GM21717 (cell line): ENCODE data around the gene MLLT10.
"Not testable (repeated sequence)": the region's sequence is repeated elsewhere in the genome, so short reads cannot be mapped to it uniquely, and the experiment has no call there.

Experiments
- ATAC-seq: cut with Tn5 transposase; IDR thresholded peaks from one replicate; pipeline ENCODE4 v1.9.1; 2021; ENCODE audit warnings: mild to moderate bottlenecking, moderate library complexity; ENCODE audit not compliant: unreplicated experiment

Gene MLLT10

DNA sequence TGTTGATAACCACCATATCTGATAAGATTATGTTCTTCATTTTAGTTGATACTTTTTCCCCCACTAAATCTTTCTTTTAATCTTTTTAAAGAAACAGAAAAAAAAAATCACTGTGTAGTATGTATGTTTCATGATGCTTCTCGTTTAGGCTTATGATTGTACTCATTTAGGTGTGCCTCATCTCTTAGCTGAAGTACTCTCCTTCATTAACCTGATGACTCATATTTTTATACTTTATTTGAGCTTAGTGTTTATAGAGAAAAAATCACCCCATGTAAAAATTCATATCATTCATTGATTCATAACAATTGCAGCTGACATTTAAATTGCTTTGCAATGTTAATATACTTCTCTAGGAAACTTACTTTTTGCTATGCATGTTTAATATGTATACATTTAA lies 158.9 kb downstream of the MLLT10 start:
- no peak for ATAC-seq

DNA sequence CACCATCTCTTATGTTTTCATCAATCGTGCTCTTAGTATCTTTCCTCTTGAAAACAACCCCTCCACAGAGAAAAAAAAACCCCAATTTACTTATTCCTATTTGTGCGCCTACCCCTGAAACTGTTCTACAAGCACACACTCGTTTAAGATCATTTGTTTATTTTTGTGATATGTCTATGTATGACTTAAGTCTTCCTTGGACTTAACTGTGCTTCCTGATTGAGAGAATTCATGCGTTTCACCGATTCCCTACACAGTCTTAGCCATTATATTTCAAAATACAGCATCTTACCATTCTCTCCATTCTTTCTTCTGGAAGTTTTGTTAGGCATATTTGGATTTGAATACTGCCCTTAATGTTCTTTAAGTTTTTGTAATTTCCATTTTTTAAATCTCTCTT lies 159.4 kb downstream of the MLLT10 start:
- ATAC-seq: no peak

DNA sequence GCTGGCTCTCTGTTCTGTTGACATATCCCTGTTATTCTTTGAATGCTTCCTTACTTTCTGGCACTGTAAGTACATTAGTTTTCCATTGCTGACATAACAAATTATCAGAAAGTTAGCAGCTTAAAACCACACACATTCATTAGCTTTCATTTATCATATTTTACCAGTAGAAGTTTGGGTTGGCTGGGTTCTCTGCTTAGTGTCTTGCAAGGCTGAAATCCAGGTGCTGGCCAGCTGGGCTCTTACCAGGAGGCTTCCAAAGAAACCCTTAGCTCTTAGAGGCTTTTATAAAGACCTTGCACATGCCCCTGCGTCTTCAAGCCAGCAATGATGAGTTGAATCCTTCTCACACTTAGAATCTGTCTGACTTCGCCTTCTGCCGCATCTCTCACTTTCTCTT lies 160.6 kb downstream of the MLLT10 start:
- no peak for ATAC-seq

DNA sequence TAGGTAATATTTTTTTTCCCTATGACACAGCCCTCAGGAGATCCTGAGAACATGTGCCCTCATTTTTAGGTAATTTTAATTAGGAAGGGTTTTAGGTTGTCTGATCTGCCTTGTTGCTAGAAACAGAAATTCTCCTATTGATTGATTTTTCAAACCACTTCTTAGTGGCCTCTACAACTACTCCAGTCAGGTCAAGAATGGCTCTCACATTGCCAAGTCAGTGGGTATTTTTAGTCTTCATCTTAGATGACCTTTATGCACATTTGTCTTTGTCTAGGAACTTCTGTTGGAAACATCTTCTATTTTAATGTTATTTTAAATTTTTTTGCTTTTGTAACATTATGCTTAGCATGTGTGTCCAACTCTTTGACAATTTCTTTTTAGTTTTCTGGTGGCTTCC lies 162.3 kb downstream of the MLLT10 start:
- no peak for ATAC-seq

DNA sequence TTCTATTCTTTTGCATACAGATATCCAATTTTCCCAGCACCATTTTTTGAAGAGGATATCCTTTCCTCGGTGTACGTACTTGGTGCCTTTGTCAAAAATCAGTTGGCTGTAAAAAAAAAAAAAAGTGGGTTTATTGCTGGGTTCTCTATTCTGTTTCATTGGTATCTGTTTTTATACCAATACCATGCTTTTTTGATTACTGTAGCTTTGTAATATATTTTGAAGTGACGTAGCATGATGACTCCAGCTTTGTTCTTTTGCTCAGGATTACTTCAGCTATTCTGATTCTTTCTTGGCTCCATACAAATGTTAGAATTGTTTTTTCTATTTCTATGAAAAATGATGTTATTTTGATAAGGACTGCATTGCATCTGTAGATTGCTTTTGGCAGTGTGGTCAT lies 165.5 kb downstream of the MLLT10 start:
- no peak for ATAC-seq

DNA sequence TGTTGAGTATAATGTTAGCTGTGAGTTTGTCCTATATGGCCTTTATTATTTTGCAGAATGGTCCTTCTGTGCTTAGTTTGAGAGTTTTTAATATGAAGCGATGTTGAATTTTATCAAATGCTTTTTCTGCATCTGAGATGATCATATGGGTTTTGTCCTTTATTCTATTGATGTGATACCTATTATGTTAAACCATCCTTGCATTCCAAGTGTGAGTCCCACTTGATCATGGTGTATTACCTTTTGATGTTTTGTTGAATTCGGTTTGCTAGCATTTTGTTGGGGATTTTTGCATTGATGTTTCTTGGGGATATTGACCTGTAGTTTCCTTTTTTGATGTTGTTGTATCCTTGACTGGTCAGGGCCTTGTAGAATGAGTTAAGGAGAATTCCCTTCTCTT lies 166.4 kb downstream of the MLLT10 start:
- no peak for ATAC-seq

DNA sequence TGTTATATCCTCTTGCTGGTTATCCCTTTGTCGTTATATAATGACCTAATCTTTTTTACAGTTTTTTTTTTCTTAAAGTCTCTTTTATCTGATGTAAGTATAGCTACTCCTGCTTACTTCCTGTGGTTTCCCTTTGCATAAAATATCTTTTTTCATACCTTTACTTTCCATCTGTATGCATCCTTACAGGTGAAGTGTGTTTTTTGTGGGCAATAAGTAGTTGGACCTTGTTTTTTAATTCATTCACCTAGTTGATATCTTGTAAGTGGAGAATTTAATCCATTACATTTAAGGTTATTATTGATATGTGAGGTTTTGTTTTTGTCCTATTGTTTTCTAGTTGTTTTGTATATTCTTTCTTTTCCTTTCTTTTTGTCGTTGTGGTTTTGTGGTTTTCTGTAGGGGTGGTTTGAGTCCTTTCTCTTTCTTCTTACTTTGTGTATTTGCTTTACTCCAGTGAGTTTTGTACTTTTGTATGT lies 168.6 kb downstream of the MLLT10 start:
- ATAC-seq: peak; percentile 72

DNA sequence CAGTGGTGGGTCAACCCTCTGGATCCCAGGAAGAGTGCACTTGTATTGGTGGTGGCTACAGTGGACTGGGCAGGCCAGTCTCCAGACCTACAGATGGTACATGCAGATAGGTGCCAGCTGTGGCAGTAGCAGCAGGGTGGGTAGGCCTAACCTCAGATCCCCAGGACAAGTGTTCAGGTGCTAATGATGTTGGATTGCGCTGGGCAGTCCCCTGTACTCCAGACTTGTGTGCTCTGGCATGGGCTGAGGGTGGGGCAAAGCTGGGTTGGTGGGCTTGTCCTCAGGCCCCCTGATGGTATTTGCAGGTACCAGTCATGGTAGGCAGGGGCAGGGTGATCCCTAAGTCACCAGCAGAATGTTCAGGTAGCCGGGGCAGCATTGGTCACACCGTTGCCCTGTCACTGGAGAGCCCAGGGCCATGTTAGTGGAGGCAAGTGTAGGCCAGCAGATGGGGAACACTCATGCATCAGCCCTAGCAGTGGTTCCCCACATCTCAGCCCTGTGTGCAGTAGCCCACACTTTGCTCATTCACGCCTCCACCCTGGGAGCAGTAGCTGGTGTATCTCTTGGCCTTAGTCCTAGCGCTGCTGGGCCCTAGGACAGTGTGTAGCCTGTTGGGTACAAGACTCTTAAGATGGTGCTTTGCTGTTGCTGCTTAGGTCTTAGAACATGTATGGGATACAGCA lies 171.3 kb downstream of the MLLT10 start:
- no peak for ATAC-seq

DNA sequence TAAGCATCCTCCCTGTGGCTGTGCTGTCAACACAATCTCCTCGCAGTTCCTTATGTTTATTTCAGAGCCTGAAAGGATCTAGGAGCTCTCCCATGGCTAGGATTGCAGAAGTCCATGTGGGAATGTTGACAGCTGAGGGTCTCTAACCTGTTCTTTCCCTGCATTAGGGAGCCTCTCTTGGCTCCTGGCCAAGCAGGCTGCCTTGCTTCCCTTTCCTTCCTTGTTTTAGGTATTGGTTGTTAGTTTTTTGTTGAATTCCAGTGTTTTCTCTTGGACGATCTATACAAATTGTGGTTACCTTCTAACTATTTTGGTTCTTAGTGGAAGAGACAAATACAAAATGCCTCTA lies 171.8 kb downstream of the MLLT10 start:
- ATAC-seq: no peak

DNA sequence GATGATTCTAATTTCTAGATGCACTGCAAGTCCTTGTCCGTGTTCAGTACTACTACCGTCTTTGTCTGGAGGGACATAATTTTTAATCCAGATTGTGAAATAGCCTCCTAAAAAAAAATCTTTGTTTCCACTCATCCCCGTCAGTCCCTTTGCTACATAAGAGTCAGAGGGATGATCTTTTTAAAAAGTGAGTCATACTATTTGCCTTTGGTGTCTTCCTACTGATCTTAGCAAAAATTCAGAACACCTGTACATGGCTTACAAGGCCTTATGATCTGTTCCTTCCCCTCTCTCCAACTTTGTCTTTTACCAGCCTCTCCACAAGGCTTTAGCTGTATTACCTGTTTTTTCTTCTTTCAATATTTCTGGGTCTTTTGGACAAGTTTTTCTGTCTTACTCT lies 173.5 kb downstream of the MLLT10 start:
- ATAC-seq: no peak

DNA sequence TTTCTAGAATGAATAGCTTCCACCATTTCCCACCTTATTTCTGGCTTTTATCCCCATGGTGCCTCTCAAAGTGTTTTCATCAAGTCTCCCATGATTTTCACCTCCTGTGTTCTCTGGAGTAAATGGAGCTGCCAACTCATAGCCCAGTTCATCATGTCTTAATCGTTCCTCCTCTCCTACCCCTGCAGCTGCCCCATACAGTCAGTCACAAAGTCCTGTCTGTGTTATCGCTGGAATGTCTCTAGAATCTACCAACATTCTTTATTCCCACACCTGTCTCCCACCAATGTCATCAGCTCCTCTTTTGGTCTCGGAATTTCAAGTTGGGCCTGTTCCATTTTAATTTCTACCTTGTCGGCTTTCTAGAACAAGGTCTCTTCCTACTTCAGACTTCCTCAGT lies 178.9 kb downstream of the MLLT10 start:
- no peak for ATAC-seq

DNA sequence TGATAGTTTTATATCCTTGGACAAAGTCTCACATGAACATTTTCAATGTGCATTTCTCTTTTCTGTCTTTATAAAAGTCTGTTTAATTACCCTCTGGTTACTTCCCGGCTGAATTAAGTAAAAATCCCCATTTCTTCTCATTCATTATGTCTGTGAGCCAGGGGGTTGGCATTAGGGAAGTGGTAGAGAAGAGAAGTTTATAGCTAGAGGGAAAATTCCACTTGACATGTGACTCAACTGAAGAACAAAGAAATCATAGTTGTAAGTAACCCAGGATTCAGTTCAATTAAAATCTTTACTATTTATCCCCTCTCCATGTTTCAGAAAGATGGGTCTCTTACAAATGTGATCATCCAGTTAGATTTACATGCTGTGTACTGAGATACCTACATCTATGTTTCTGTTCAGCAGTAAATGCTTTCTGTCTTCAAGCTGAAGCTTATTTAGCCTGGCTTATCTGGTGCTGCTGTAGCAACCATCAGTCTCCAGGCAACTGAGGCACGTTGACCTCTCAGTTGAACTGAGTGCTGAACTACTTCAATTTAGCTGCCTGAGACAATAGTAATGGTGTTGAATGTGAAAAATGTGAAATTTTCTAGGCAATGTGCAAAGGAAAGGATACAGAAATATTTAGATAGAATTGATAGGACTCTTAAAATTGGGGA lies 181.6 kb downstream of the MLLT10 start:
- ATAC-seq: no peak

DNA sequence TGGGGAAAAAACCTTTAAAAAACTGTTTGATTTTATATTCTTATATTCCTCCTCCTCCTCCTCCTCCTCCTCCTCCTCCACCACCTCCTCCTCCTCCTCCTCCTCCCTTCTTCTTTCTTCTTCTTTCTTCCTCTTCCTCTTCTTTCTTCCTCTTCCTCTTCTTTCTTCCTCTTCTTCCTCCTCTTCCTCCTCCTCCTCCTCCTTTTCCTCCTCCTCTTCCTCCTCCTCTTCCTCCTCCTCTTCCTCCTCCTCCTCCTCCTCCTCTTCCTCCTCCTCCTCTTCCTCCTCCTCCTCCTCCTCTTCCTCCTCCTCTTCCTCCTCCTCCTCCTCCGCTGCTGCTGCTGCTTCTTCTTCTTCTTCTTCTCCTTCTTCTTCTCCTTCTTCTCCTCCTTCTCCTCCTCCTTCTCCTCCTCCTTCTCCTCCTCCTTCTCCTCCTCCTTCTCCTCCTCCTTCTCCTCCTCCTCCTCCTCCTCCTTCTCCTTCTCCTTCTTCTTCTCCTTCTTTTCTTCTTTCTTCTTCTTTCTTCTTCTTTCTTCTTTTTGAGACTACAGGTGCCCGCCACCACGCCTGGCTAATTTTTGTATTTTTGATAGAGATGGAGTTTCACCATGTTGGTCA lies 183.5 kb downstream of the MLLT10 start:
- ATAC-seq: not testable (repeated sequence)

DNA sequence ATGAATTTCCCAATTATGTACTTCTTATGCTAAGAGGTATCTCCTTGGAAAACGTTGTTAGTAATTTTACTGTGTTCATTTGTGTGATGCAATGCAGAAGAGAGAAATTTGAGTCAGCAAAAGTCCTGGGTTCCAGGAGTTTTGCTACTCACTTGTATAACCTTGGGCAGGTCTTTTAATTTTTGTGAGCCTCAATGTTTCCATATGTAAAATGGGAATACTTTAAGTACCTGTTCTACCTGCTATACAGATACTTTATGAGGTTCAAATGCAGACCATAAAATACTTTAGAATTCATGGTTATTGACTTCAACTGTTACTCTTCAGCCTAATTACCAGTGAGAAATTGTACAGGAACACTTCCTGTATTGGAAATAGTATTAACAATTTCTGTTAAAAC lies 185.5 kb downstream of the MLLT10 start:
- ATAC-seq: no peak

DNA sequence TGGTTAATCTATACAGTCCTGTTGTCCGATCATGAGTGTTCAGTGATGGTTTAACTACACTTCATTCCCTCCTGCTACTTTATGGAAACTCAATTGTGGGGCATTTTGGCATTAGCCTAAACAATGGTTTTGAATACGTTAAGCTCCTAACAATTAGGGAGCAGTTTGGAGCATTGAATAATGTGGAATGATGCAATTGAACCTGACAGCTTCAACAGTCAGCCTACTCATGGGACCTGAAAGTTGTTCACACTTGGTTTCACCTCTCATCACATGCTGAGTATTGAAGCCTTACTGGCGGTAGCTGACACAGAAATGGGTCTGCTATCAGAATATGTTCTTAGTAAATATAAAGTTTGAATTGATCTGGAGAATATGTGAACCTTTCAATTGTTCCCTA lies 186.1 kb downstream of the MLLT10 start:
- no peak for ATAC-seq

DNA sequence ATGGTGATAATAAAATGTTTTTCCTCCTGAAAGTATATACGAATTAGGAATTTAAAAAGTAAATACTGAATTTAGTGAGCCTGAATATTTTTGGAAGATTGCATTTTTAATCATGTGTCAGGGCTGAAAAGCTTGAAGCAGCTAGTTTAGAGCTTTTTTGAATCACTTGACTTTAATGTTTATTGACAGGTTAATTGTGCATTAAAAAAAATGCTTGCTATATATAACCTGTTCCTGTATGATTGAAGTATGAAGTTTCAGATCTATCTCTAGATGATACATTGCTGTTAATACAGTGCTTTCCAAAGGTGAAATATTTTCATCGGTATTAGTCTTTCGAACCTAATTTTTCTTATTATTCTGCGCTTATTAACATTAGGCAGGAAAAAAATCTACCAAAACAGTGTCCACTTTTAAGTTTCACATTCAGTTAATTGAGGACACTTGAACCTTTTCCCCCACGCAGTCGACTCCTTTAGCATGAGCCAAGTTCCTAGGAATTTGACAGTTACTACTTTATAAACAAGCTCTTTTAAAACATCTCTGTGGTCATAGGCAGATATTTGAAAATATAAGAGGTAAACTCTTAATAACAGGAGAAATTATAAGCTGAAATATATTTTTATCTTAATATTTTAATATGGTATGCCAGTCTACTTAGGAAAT lies 187.1 kb downstream of the MLLT10 start:
- ATAC-seq: no peak

DNA sequence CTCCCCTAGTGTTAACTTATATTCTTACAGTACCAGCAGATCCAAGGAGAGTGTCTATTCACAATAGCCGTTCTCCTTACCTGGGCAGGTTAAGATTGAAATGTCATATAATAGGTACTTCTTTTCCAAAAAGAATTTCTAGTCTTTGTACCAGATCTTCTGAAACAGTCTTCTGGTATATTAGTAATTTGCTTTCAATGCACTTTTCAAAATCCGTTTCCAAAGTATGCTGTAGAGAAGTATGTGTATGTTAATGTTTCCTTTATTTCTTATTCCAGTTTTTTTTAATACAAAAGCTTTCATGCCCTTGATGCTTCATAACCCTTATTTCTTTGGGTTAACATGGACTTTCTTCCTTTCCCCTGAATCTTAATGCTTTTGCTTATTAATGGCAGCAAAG lies 188.2 kb downstream of the MLLT10 start:
- no peak for ATAC-seq

DNA sequence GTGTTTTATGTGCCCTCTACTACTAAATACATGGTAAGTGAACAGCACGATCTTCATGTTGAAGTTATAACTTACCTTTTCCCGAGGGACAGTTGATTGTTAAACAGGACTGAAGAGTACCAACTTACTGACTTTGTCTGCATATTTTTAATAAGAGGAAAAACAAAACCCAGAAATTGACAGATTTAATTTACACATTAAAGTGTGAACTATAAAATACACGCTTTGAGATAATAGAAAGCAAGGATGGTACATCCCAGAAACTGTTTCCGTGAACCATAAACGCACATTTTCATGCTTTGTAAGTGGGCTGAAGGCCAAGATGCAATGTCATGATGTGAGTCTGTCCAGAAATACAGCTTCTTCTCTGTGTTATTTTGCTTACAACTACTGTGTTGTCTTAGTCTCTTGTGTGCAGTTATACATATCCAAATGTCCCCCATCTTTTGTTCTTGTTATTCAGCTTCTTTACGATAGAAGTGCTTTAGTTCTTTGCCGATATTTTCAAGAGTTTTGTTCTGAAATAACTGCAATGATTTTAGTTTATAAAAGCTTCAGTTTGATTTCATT lies 190.1 kb downstream of the MLLT10 start:
- no peak for ATAC-seq

DNA sequence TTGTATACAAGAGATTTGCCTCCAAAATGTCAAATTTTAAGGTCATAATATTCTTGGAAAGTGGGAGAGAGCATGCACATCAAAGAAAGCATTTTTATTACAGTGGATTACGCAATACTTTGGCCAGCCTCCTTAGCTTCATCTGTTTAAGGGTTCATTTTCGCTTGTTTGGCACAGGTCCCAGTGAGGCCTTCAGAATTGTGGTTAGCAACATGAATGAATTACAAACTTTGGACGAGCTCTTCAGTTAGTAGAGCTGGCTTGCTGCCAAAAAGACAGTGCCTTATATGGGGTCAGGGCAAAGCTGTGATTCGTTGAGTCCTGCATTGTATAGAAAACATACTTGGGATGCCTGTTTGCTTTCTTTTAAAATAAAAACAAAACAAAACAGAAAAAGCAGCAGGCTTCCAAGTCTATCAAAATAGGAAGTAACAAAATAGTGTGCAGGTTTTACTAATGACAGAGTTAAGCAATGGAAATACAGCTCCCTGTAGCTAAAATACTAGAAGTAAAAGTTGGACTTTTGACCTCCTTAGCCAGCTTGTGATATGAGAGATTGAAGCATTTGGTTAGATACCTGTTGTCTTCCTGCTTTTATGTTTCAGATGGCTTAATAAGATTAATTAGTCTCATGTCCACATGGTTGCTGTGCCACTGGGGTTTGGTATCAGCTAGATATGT lies 190.8 kb downstream of the MLLT10 start:
- peak; percentile 81 for ATAC-seq

DNA sequence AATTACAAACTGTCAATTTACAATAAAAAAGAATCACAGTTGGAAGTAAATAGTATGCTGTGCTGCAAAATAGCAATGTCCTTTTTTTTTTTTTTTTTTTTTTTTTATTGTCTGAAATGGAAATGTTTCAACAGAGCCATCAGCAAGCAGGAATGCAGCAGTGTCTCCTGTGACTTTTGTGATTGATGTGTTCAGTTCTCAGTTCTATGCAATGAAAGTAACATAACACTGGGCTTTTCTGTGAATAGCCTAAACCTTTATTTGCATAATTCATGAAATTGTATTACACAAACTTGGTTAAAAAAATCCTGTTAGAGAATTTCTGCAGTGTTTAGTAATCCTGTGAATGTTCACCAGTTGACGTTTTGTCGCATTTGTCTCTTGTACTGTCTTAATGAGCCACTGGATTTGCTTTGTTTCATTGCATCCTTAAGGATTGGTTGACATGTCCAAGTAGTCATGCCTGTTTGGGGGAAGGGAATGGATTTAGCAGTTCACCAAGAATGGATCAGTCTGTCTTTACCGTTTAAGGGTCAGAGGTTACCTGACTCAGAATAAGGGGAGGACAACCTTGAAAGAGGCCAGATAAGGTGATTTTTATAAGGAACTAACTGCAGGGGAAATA lies 192.7 kb downstream of the MLLT10 start:
- no peak for ATAC-seq
